Psoas muscle (tissue), 8 donors: ENCODE measurements around the gene ZAR1. TPM values are rescaled to one million over a fixed set of nuclear protein-coding genes. Genes with fewer than 3 reads are reported as not detected.

Experiments used
- ATAC-seq, 4 donors: fragments of 200-7000 bp; cut with Tn5 transposase; one replicate each; pipeline ENCODE4 v1.9.1; 2020; ENCODE audit warnings: moderate library complexity in 3 of 4, mild to moderate bottlenecking in 2 of 4
- DNase-seq, 2 donors: peaks; one replicate each; pipeline ENCODE4 v3.0.0-alpha.2; 2020
- H3K27ac ChIP-seq: fragments of 200-600 bp; one replicate; pipeline ENCODE4 v1.8.0; 2022
- H3K27me3 ChIP-seq, 3 donors: fragments of 200-600 bp in 1 of 3; one replicate each; pipeline versions ENCODE4 v1.6.1 to v1.8.0; 2013 to 2022; ENCODE audit warnings: low read length in 2 of 3, mild to moderate bottlenecking in 2 of 3, moderate library complexity in 1 of 3; ENCODE audit not compliant: insufficient read depth in 3 of 3
- H3K36me3 ChIP-seq, 2 donors: fragments of 200-600 bp in 1 of 2; one replicate each; pipeline versions ENCODE4 v1.6.1 to v1.8.0; 2013 to 2022; ENCODE audit warnings: low read depth in 1 of 2, mild to moderate bottlenecking in 1 of 2, moderate library complexity in 1 of 2; ENCODE audit not compliant: insufficient read depth in 1 of 2
- H3K4me1 ChIP-seq: fragments of 200-600 bp; one replicate; pipeline ENCODE4 v1.8.0; 2022
- H3K4me3 ChIP-seq: fragments of 200-600 bp; one replicate; pipeline ENCODE4 v1.8.0; 2022; ENCODE audit warnings: mild to moderate bottlenecking
- H3K9me3 ChIP-seq: fragments of 200-600 bp; one replicate; pipeline ENCODE4 v1.8.0; 2022
- CTCF ChIP-seq: fragments of 200-600 bp; IDR thresholded peaks from one replicate; pipeline ENCODE4 v1.8.0; 2022; ENCODE audit warnings: antibody characterized with exemption
- WGBS, 3 donors: extraction: QIAGEN DNeasy Blood & Tissue Kit; methylation state at CpG; one replicate each; pipeline versions ENCODE4 v1.1.6 to v1.1.7; 2013; 5-methylcytosine and 5-hydroxymethylcytosine counted together
- intact Hi-C, 2 donors: fragments of 100-400 bp; cut with DNase I; formaldehyde crosslinking; loops; one replicate each; pipeline versions ENCODE4 v1.11.0 to v1.14.2; 2022
- polyA plus RNA-seq, 3 donors: library from polyadenylated mRNA; stranded (reverse); fragments of 200-250 nt; gene quantifications; one replicate each; pipeline ENCODE4 v1.2.3, GENCODE V29; 2013
- total RNA-seq, 4 donors: library from RNA; stranded (reverse); fragmentation: NEBNext Ultra II Directional in 2 of 4; extraction: Animal tissue kit (Norgen Biotek cat#: 25700) in 2 of 4; gene quantifications; one replicate each; pipeline versions ENCODE4 v1.2.1 to v1.2.4, GENCODE V29; 2021 to 2023
- donor health status: healthy with polysubstance abuse.
- donor health status: DM: no; HTN: no; CAD: no; lungs with moderate emphysema.
- donor health status: Bipolar disorder and iron deficiency.
- donor health status: healthy.
- donor health status: DM: yes; HTN: yes; CAD: no.
- donor health status: DM: no; HTN: no; CAD: no.
- donor health status: DM: no; HTN: no; CAD: no.
- donor health status: DM: yes; HTN: yes; CAD: no.

The ZAR1 gene
- total and polyA plus RNA-seq, 7 donors = not detected

GRCh38 chr4:48467442-48467841 lies 22.6 kb upstream of the ZAR1 start:
- H3K27me3 ChIP-seq = no peaks in the 10 kb centered on the region
- no peak for TF ChIP-seq CTCF
- intact Hi-C loops = no loop called here
- H3K4me3 ChIP-seq = no peak overlapping the region
- peaks cover 3% of the 10 kb centered on the region for H3K9me3 ChIP-seq
- no peaks in the 10 kb centered on the region for H3K4me1 ChIP-seq
- no peak overlapping the region for H3K27ac ChIP-seq
- 26 to 46% (median 41%) methylated on average over 2 of the region's 2 CpGs for WGBS, 3 donors
- H3K36me3 ChIP-seq = no peaks in the 10 kb centered on the region
- DNase-seq (no peak), ATAC-seq (no peak)

- 61 to 74% (median 71%) methylated on average over 4 of the region's 5 CpGs for WGBS, 3 donors
- no peak overlapping the region for H3K27ac ChIP-seq
- H3K4me3 ChIP-seq = no peak overlapping the region
- no peaks in the 10 kb centered on the region for H3K36me3 ChIP-seq
- H3K9me3 ChIP-seq = peaks cover 3% of the 10 kb centered on the region
- no peaks in the 10 kb centered on the region for H3K4me1 ChIP-seq
- no peak for ATAC-seq
- no peaks in the 10 kb centered on the region for H3K27me3 ChIP-seq
- DNase-seq = no peak
- TF ChIP-seq CTCF = no peak
- intact Hi-C loops = no loop called here
Measured at GRCh38 chr4:48467891-48468290, 22.2 kb upstream of the ZAR1 start.

GRCh38 chr4:48470137-48470536 lies 19.9 kb upstream of the ZAR1 start:
- 59 to 88% (median 84%) methylated on average over 1 of the region's 1 CpG for WGBS, 3 donors
- H3K27ac ChIP-seq = no peak overlapping the region
- no peaks in the 10 kb centered on the region for H3K4me1 ChIP-seq
- H3K36me3 ChIP-seq = no peaks in the 10 kb centered on the region
- intact Hi-C loops = no loop called here
- ATAC-seq (no peak), DNase-seq (no peak)
- H3K9me3 ChIP-seq = no peaks in the 10 kb centered on the region
- no peak overlapping the region for H3K4me3 ChIP-seq
- peaks cover 0 to 3% (median 0%) of the 10 kb centered on the region in 3 donors for H3K27me3 ChIP-seq
- no peak for TF ChIP-seq CTCF

GRCh38 chr4:48470570-48470969 lies 19.5 kb upstream of the ZAR1 start:
- no peak overlapping the region for H3K27ac ChIP-seq
- H3K27me3 ChIP-seq = peaks cover 0 to 3% (median 0%) of the 10 kb centered on the region in 3 donors
- H3K4me1 ChIP-seq = no peaks in the 10 kb centered on the region
- intact Hi-C loops = no loop called here
- TF ChIP-seq CTCF = no peak
- 15 to 25% (median 18%) methylated on average over 2 of the region's 2 CpGs for WGBS, 3 donors
- H3K36me3 ChIP-seq = no peaks in the 10 kb centered on the region
- no peak for ATAC-seq
- H3K4me3 ChIP-seq = no peak overlapping the region
- no peak for DNase-seq
- H3K9me3 ChIP-seq = no peaks in the 10 kb centered on the region

GRCh38 chr4:48472794-48473193 lies 17.3 kb upstream of the ZAR1 start:
- DNase-seq = no peak
- WGBS, 3 donors = 69 to 82% (median 70%) methylated on average over 1 of the region's 1 CpG
- intact Hi-C loops = no loop called here
- Histone ChIP-seq H3K27ac (no peak overlapping the region), H3K36me3 (no peaks in the 10 kb centered on the region), H3K4me3 (no peak overlapping the region), H3K4me1 (no peaks in the 10 kb centered on the region), H3K9me3 (no peaks in the 10 kb centered on the region), H3K27me3 (peaks cover 0 to 3% (median 1%) of the 10 kb centered on the region in 3 donors)
- no peak for TF ChIP-seq CTCF
- no peak for ATAC-seq
